ENCODE results near the gene GNAO1. TPM values are rescaled to one million over a fixed set of nuclear protein-coding genes. Genes with fewer than 3 reads are reported as not detected.

GNAO1 gene
- total RNA-seq, 4 donors from 2014 or later = 0.50 to 1.5 (median 0.66) TPM

- H3K27me3 ChIP-seq = no peaks in the 10 kb centered on the region
- 67 to 80% methylated on average over 4 of the region's 4 CpGs for WGBS, 2 donors
- peaks cover 0 to 19% (median 0%) of the 10 kb centered on the region in 3 donors for H3K4me1 ChIP-seq
- no peak overlapping the region for H3K27ac ChIP-seq
- no peak for TF ChIP-seq CTCF (IDR thresholded peaks at IDR 0.05)
- no peak for TF ChIP-seq POLR2A (IDR thresholded peaks at IDR 0.05)
- H3K36me3 ChIP-seq = peaks cover 6 to 87% (median 27%) of the 10 kb centered on the region in 3 donors
- intact Hi-C loops (cut with DNase I) = no loop called here
- DNase-seq = no peak
- no peak overlapping the region for H3K4me3 ChIP-seq
- H3K9me3 ChIP-seq = no peaks in the 10 kb centered on the region
These were observed 214.8 kb downstream of the GNAO1 start for GRCh38 chr16:56405977-56406672.

Small RNA genes lying within 50 kb of the gene (small RNA-seq; reads per million reads assigned to genes)
- 0 reads per million in 4 donors for gene MIR3935

Other genes with a start within 250 kb of the GNAO1 start
- 100 to 1,000 TPM in 2 of 4 donors, 10 to 100 TPM in 2; 69.9 to 133 (median 111) TPM for gene AMFR, start 234.1 kb downstream of the GNAO1 start, total RNA-seq

Measured in esophagus squamous epithelium (tissue), 5 donors.